Loucy (cell line): ENCODE measurements around the gene ADAMTS5.

Experiments
- H2AFZ ChIP-seq: fragments of 200-600 bp; sonication (generic); 2 replicates; pipeline ENCODE4 v1.6.0; 2016; ENCODE audit warnings: antibody characterized with exemption, mild to moderate bottlenecking, low read length, moderate library complexity
- H3F3A ChIP-seq: fragments of 200-600 bp; 2 replicates; pipeline ENCODE4 v1.6.0; 2016; ENCODE audit warnings: antibody characterized with exemption, low read depth, mild to moderate bottlenecking
- H3K27me3 ChIP-seq: fragments of 200-600 bp; sonication (generic); 2 replicates; pipeline ENCODE4 v1.6.1; 2014; ENCODE audit warnings: low read length, mild to moderate bottlenecking; ENCODE audit not compliant: insufficient read depth, poor library complexity, severe bottlenecking
- H3K36me3 ChIP-seq: fragments of 200-600 bp; sonication (generic); 2 replicates; pipeline ENCODE4 v1.6.1; 2016; ENCODE audit warnings: low read length; ENCODE audit not compliant: insufficient read depth
- H3K4me1 ChIP-seq: fragments of 200-600 bp; sonication (generic); 2 replicates; pipeline ENCODE4 v1.5.1; 2014; ENCODE audit warnings: low read length, mild to moderate bottlenecking; ENCODE audit not compliant: insufficient read depth, poor library complexity, severe bottlenecking
- H3K4me2 ChIP-seq: fragments of 200-600 bp; sonication (generic); 2 replicates; pipeline ENCODE4 v1.6.0; 2014; ENCODE audit warnings: antibody characterized with exemption, low read length, low read depth, mild to moderate bottlenecking; ENCODE audit not compliant: poor library complexity, severe bottlenecking
- H3K4me3 ChIP-seq: fragments of 200-600 bp; sonication (generic); 2 replicates; pipeline ENCODE4 v1.5.1; 2014; ENCODE audit warnings: low read length, mild to moderate bottlenecking, mixed read lengths; ENCODE audit not compliant: poor library complexity, severe bottlenecking
- H3K79me2 ChIP-seq: fragments of 200-600 bp; sonication (generic); 2 replicates; pipeline ENCODE4 v1.6.1; 2014; ENCODE audit warnings: low read length; ENCODE audit not compliant: insufficient read depth
- H3K9ac ChIP-seq: fragments of 200-600 bp; sonication (generic); 2 replicates; pipeline ENCODE4 v1.6.0; 2014; ENCODE audit warnings: mild to moderate bottlenecking, low read depth, low read length, moderate library complexity; ENCODE audit not compliant: poor library complexity, severe bottlenecking
- H3K9me2 ChIP-seq: fragments of 200-600 bp; sonication (generic); replicated peaks from 2 replicates; pipeline ENCODE4 v1.6.1; 2016; ENCODE audit warnings: low read depth, low read length, mixed read lengths
- H3K9me3 ChIP-seq: fragments of 200-600 bp; sonication (generic); 2 replicates; pipeline ENCODE4 v1.6.1; 2014; ENCODE audit warnings: mild to moderate bottlenecking, antibody characterized with exemption, low read length, low read depth; ENCODE audit not compliant: insufficient read depth
- H4K20me1 ChIP-seq: fragments of 200-600 bp; sonication (generic); 2 replicates; pipeline ENCODE4 v1.6.0; 2014; ENCODE audit warnings: antibody characterized with exemption, low read length, mild to moderate bottlenecking; ENCODE audit not compliant: insufficient read depth, poor library complexity, severe bottlenecking
- EZH2phosphoT487 ChIP-seq: fragments of 200-600 bp; IDR thresholded peaks from 2 replicates; pipeline ENCODE4 v1.6.1; 2018; ENCODE audit warnings: antibody characterized with exemption, mild to moderate bottlenecking, moderate library complexity, borderline replicate concordance
- TF ChIP-seq, protein P1 (sequence below): fragments of 200-600 bp; sonication (generic); conservative IDR thresholded peaks from 2 replicates; pipeline ENCODE4 v1.5.1; 2014; ENCODE audit warnings: mild to moderate bottlenecking, antibody characterized with exemption, low read length

ADAMTS5 gene

DNA sequence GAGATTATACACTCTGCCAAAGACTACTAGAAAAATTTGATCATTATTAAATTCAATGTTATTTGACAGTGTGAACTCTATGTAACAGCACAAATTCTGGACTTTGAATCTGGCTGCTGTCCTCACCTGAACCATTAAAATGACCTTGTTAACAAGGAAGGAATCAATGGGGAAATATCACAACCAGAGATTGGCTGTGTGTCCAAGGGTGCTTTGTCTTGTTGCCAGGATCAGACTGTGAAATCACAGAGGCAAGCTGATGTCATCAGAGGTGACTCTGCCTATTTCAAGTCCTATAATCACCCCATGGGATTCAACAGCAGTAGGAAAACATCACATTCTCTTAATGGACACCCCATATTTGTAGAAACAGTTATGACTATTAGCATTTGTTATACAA is 46.8 kb downstream of the ADAMTS5 start:
- H3K27me3 ChIP-seq: no peaks in the 10 kb centered on the region
- H3F3A ChIP-seq: no peaks in the 10 kb centered on the region
- H4K20me1 ChIP-seq: no peaks in the 10 kb centered on the region
- H3K36me3 ChIP-seq: no peaks in the 10 kb centered on the region
- no peak overlapping the region for H3K4me2 ChIP-seq
- H3K79me2 ChIP-seq: no peaks in the 10 kb centered on the region
- H3K4me1 ChIP-seq: no peaks in the 10 kb centered on the region
- no peak for TF ChIP-seq EZH2phosphoT487
- TF ChIP-seq, protein P1, sequence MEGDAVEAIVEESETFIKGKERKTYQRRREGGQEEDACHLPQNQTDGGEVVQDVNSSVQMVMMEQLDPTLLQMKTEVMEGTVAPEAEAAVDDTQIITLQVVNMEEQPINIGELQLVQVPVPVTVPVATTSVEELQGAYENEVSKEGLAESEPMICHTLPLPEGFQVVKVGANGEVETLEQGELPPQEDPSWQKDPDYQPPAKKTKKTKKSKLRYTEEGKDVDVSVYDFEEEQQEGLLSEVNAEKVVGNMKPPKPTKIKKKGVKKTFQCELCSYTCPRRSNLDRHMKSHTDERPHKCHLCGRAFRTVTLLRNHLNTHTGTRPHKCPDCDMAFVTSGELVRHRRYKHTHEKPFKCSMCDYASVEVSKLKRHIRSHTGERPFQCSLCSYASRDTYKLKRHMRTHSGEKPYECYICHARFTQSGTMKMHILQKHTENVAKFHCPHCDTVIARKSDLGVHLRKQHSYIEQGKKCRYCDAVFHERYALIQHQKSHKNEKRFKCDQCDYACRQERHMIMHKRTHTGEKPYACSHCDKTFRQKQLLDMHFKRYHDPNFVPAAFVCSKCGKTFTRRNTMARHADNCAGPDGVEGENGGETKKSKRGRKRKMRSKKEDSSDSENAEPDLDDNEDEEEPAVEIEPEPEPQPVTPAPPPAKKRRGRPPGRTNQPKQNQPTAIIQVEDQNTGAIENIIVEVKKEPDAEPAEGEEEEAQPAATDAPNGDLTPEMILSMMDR: no peak
- no peak overlapping the region for H2AFZ ChIP-seq
- no peak overlapping the region for H3K4me3 ChIP-seq
- H3K9me3 ChIP-seq: no peaks in the 10 kb centered on the region
- H3K9ac ChIP-seq: no peak overlapping the region
- no peaks in the 10 kb centered on the region for H3K9me2 ChIP-seq

DNA sequence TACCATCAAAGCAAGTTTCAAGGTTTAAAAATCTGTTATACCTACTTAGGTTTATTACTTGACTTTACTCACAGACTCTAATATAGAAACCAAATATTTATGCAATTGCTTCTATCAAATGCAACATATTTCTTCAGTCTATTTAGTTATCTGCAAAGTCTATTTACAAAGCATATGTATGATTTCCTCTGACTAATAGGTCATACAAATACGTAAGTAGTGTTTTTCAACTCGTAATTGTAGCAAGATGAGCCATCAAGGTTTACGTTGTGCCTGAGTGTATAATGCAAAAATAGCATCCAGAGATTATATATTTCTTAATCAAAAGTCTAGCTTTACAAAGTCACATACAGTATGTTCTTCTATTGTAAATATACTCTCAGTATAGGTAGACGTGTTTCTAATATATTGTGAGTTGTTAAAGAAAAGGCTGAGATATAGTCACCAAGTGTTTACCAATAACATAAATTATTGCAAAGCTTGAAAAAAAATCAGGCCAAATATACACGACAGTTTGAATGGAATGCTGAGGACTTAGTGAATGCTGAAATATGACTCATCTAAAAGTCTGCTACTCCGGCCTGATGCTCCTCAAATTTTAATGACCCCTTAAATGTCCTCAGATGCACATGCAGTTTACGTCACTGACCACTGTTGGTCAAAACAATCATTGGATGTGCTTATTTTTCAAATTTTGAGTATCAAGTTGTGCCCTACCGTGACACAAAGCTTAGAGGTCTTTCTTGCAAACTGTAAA is 48.4 kb downstream of the ADAMTS5 start:
- Histone ChIP-seq H3F3A (no peaks in the 10 kb centered on the region), H3K4me1 (no peaks in the 10 kb centered on the region), H3K9me3 (no peaks in the 10 kb centered on the region), H4K20me1 (no peaks in the 10 kb centered on the region), H3K9ac (no peak overlapping the region), H2AFZ (no peak overlapping the region), H3K79me2 (no peaks in the 10 kb centered on the region), H3K27me3 (no peaks in the 10 kb centered on the region), H3K9me2 (no peaks in the 10 kb centered on the region), H3K4me2 (no peak overlapping the region), H3K36me3 (no peaks in the 10 kb centered on the region), H3K4me3 (no peak overlapping the region)
- TF ChIP-seq, protein P1: no peak
- no peak for TF ChIP-seq EZH2phosphoT487

DNA sequence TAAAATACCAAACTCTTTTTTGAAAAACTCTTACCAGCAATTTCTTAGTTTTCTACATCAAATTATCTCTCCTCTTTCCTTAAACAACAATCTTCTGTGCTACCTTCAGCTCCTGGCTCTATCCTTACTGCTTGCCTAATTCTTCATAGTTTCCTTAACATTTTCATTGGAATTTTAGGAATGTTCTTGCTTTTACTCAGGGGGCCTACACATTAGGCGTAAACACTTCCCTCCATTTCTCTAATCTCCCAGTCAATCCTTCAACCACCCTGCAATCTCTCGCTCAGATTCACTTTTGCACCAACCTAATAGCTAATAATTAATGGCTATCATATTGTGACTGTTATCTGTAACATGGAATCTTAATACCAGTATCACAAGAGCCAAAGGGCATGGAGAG is 50.1 kb downstream of the ADAMTS5 start:
- TF ChIP-seq, protein P1: no peak
- no peak for TF ChIP-seq EZH2phosphoT487
- Histone ChIP-seq H3K9ac (no peak overlapping the region), H3F3A (no peaks in the 10 kb centered on the region), H4K20me1 (no peaks in the 10 kb centered on the region), H3K36me3 (no peaks in the 10 kb centered on the region), H3K9me3 (no peaks in the 10 kb centered on the region; the same call in 1 of the 2 replicates), H3K79me2 (no peaks in the 10 kb centered on the region), H3K9me2 (no peaks in the 10 kb centered on the region), H3K4me1 (no peaks in the 10 kb centered on the region), H2AFZ (no peak overlapping the region), H3K4me2 (no peak overlapping the region), H3K4me3 (no peak overlapping the region), H3K27me3 (no peaks in the 10 kb centered on the region)
